ENCODE measurements around the gene OR1B1.

DNA sequence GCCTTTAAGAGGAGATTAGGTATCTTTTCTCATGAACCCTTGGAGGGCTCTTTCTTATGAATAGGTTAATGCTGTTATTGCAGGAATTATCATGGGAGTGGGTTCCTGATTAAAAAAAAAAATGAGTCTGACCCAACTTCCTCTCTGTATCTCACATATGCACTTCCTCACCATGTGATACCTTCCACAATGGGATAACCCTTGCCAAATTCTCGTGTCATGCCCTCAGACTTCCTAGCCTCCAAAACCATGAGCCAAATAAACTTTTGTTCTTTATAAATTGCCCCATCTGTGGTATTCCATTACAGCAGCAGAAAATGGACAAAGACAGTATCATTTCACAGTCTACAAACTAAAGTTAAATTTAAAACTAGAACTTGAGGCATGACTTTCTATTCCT lies 1.0 kb downstream of the OR1B1 start:
- TF ChIP-seq GLIS3 (CRISPR knock-in tag; IDR thresholded peaks at IDR 0.05), result no peak
- TF ChIP-seq, protein P1, sequence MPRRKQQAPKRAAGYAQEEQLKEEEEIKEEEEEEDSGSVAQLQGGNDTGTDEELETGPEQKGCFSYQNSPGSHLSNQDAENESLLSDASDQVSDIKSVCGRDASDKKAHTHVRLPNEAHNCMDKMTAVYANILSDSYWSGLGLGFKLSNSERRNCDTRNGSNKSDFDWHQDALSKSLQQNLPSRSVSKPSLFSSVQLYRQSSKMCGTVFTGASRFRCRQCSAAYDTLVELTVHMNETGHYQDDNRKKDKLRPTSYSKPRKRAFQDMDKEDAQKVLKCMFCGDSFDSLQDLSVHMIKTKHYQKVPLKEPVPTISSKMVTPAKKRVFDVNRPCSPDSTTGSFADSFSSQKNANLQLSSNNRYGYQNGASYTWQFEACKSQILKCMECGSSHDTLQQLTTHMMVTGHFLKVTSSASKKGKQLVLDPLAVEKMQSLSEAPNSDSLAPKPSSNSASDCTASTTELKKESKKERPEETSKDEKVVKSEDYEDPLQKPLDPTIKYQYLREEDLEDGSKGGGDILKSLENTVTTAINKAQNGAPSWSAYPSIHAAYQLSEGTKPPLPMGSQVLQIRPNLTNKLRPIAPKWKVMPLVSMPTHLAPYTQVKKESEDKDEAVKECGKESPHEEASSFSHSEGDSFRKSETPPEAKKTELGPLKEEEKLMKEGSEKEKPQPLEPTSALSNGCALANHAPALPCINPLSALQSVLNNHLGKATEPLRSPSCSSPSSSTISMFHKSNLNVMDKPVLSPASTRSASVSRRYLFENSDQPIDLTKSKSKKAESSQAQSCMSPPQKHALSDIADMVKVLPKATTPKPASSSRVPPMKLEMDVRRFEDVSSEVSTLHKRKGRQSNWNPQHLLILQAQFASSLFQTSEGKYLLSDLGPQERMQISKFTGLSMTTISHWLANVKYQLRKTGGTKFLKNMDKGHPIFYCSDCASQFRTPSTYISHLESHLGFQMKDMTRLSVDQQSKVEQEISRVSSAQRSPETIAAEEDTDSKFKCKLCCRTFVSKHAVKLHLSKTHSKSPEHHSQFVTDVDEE (CRISPR knock-in tag; IDR thresholded peaks at IDR 0.05), result no peak
- TF ChIP-seq, protein P2, sequence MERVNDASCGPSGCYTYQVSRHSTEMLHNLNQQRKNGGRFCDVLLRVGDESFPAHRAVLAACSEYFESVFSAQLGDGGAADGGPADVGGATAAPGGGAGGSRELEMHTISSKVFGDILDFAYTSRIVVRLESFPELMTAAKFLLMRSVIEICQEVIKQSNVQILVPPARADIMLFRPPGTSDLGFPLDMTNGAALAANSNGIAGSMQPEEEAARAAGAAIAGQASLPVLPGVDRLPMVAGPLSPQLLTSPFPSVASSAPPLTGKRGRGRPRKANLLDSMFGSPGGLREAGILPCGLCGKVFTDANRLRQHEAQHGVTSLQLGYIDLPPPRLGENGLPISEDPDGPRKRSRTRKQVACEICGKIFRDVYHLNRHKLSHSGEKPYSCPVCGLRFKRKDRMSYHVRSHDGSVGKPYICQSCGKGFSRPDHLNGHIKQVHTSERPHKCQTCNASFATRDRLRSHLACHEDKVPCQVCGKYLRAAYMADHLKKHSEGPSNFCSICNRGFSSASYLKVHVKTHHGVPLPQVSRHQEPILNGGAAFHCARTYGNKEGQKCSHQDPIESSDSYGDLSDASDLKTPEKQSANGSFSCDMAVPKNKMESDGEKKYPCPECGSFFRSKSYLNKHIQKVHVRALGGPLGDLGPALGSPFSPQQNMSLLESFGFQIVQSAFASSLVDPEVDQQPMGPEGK (CRISPR knock-in tag; IDR thresholded peaks at IDR 0.05; ENCODE audit: borderline replicate concordance), result no peak
- no peak for TF ChIP-seq ZNF565 (CRISPR knock-in tag; conservative IDR thresholded peaks at IDR 0.05; ENCODE audit: low read depth)
